Mononuclear cell (primary cell): ENCODE data around the gene IFNLR1. TPM values are rescaled to one million over a fixed set of nuclear protein-coding genes. Genes with fewer than 3 reads are reported as not detected.

Source experiments
- H3K27me3 ChIP-seq: 2 replicates; pipeline ENCODE4 v1.6.0; 2011; ENCODE audit warnings: low read length, control low read depth; ENCODE audit not compliant: insufficient read depth
- H3K4me1 ChIP-seq: 2 replicates; pipeline ENCODE4 v1.5.1; 2011; ENCODE audit warnings: mild to moderate bottlenecking, low read length, control low read depth; ENCODE audit not compliant: insufficient read depth
- H3K4me3 ChIP-seq: 2 replicates; pipeline ENCODE4 v1.5.1; 2011; ENCODE audit warnings: mild to moderate bottlenecking, low read length, moderate library complexity
- H3K9me3 ChIP-seq: 2 replicates; pipeline ENCODE4 v1.5.1; 2011; ENCODE audit warnings: low read depth, mild to moderate bottlenecking, control low read depth, low read length
- total RNA-seq: library from RNA; depleted of rRNA; stranded (reverse); fragments of >200 nt; gene quantifications from one replicate; pipeline ENCODE4 v1.2.3, GENCODE V29; 2012

The IFNLR1 gene
- total RNA-seq, 1 donor, result 1.6 TPM

- Histone ChIP-seq H3K27me3 (peaks cover 7% of the 10 kb centered on the region), H3K4me3 (no peak overlapping the region), H3K4me1 (peaks cover 16% of the 10 kb centered on the region), H3K9me3 (no peaks in the 10 kb centered on the region)
These were observed 32.9 kb downstream of the IFNLR1 start for GRCh38 chr1:24154215-24154614.

GRCh38 chr1:24152631-24153494 is 34.2 kb downstream of the IFNLR1 start:
- Histone ChIP-seq H3K4me3 (no peak overlapping the region), H3K4me1 (peaks cover 16% of the 10 kb centered on the region), H3K9me3 (no peaks in the 10 kb centered on the region), H3K27me3 (peaks cover 7% of the 10 kb centered on the region)

GRCh38 chr1:24151175-24151533 is 35.9 kb downstream of the IFNLR1 start:
- Histone ChIP-seq H3K4me3 (no peak overlapping the region), H3K27me3 (peaks cover 7% of the 10 kb centered on the region), H3K4me1 (peaks cover 16% of the 10 kb centered on the region), H3K9me3 (no peaks in the 10 kb centered on the region)

GRCh38 chr1:24150234-24151174 is 36.6 kb downstream of the IFNLR1 start:
- H3K9me3 ChIP-seq, result no peaks in the 10 kb centered on the region
- H3K27me3 ChIP-seq, result peaks cover 7% of the 10 kb centered on the region
- peaks cover 16% of the 10 kb centered on the region for H3K4me1 ChIP-seq
- no peak overlapping the region for H3K4me3 ChIP-seq

GRCh38 chr1:24149866-24150233 is 37.2 kb downstream of the IFNLR1 start:
- Histone ChIP-seq H3K27me3 (peaks cover 7% of the 10 kb centered on the region), H3K9me3 (no peaks in the 10 kb centered on the region), H3K4me1 (peaks cover 16% of the 10 kb centered on the region), H3K4me3 (no peak overlapping the region)

GRCh38 chr1:24147816-24148215 is 39.3 kb downstream of the IFNLR1 start:
- H3K4me3 ChIP-seq, result no peak overlapping the region
- H3K4me1 ChIP-seq, result peaks cover 16% of the 10 kb centered on the region
- H3K27me3 ChIP-seq, result peaks cover 7% of the 10 kb centered on the region
- no peaks in the 10 kb centered on the region for H3K9me3 ChIP-seq

- peaks cover 7% of the 10 kb centered on the region for H3K27me3 ChIP-seq
- no peaks in the 10 kb centered on the region for H3K9me3 ChIP-seq
- H3K4me3 ChIP-seq, result no peak overlapping the region
- H3K4me1 ChIP-seq, result peaks cover 16% of the 10 kb centered on the region
These were observed 39.9 kb downstream of the IFNLR1 start for GRCh38 chr1:24147194-24147593.

- no peaks in the 10 kb centered on the region for H3K27me3 ChIP-seq
- no peaks in the 10 kb centered on the region for H3K9me3 ChIP-seq
- no peaks in the 10 kb centered on the region for H3K4me1 ChIP-seq
These were observed 44.2 kb downstream of the IFNLR1 start, which contains the start of gene IL22RA1 for GRCh38 chr1:24142546-24143534. TSS of gene IL22RA1 (minus strand) at chr1:24143140. CDS start at chr1:24143082, 58 bp downstream.

GRCh38 chr1:24141311-24141997 is 45.6 kb downstream of the IFNLR1 start:
- no peak overlapping the region for H3K4me3 ChIP-seq
- no peaks in the 10 kb centered on the region for H3K27me3 ChIP-seq
- no peaks in the 10 kb centered on the region for H3K4me1 ChIP-seq
- no peaks in the 10 kb centered on the region for H3K9me3 ChIP-seq

More at GRCh38 chr1:24142546-24143534, 44.2 kb downstream of the IFNLR1 start, which contains the start of gene IL22RA1:
- no peak within 1 kb of the TSS for H3K4me3 ChIP-seq

GRCh38 chr1:24140741-24141181 is 46.3 kb downstream of the IFNLR1 start:
- Histone ChIP-seq H3K4me1 (no peaks in the 10 kb centered on the region), H3K27me3 (no peaks in the 10 kb centered on the region), H3K4me3 (no peak overlapping the region), H3K9me3 (no peaks in the 10 kb centered on the region)

GRCh38 chr1:24139841-24140425 is 47.2 kb downstream of the IFNLR1 start:
- H3K27me3 ChIP-seq, result no peaks in the 10 kb centered on the region
- H3K9me3 ChIP-seq, result no peaks in the 10 kb centered on the region
- no peak overlapping the region for H3K4me3 ChIP-seq
- no peaks in the 10 kb centered on the region for H3K4me1 ChIP-seq

- H3K9me3 ChIP-seq, result no peaks in the 10 kb centered on the region
- H3K4me3 ChIP-seq, result no peak overlapping the region
- H3K4me1 ChIP-seq, result no peaks in the 10 kb centered on the region
- H3K27me3 ChIP-seq, result no peaks in the 10 kb centered on the region
These were observed 47.9 kb downstream of the IFNLR1 start for GRCh38 chr1:24139222-24139489.

GRCh38 chr1:24138476-24139221 is 48.4 kb downstream of the IFNLR1 start:
- no peaks in the 10 kb centered on the region for H3K9me3 ChIP-seq
- H3K4me1 ChIP-seq, result no peaks in the 10 kb centered on the region
- no peaks in the 10 kb centered on the region for H3K27me3 ChIP-seq
- H3K4me3 ChIP-seq, result no peak overlapping the region
